SK-N-SH treated with all-trans-retinoic acid at 6 μM for 48 hours (cell line): ENCODE results near the gene PROCA1.
"Not testable (repeated sequence)": the region's sequence is repeated elsewhere in the genome, so short reads cannot be mapped to it uniquely, and the experiment has no call there.

Experiments
- ATAC-seq: fragments of 200-7000 bp; cut with Tn5 transposase; 3 replicates; pipeline ENCODE4 v1.9.1; 2020; ENCODE audit warnings: mild to moderate bottlenecking, moderate library complexity
- BACH2 ChIP-seq: fragments of 250-450 bp; sonication (Bioruptor Pico); IDR thresholded peaks from 2 replicates; pipeline ENCODE4 v1.9.0; 2021; ENCODE audit warnings: mild to moderate bottlenecking, borderline replicate concordance
- CSDC2 ChIP-seq: fragments of 250-450 bp; sonication (Bioruptor Pico); IDR thresholded peaks from 2 replicates; pipeline ENCODE4 v1.5.0; 2020; ENCODE audit warnings: mild to moderate bottlenecking, moderate library complexity
- ESRRG ChIP-seq: fragments of 250-450 bp; sonication (Bioruptor Pico); IDR thresholded peaks from 2 replicates; pipeline ENCODE4 v1.6.1; 2021; ENCODE audit warnings: mild to moderate bottlenecking
- GLIS3 ChIP-seq: fragments of 250-450 bp; sonication (Bioruptor Pico); IDR thresholded peaks from 2 replicates; pipeline ENCODE4 v1.5.0; 2020; ENCODE audit warnings: mild to moderate bottlenecking, moderate library complexity
- ISL1 ChIP-seq: fragments of 250-450 bp; sonication (Bioruptor Pico); IDR thresholded peaks from 2 replicates; pipeline ENCODE4 v2.1.2; 2022; ENCODE audit warnings: mild to moderate bottlenecking, moderate library complexity
- PPARA ChIP-seq: fragments of 250-450 bp; sonication (Bioruptor Pico); IDR thresholded peaks from 2 replicates; pipeline ENCODE4 v1.5.0; 2020; ENCODE audit warnings: mild to moderate bottlenecking, borderline replicate concordance
- RARB ChIP-seq: fragments of 250-450 bp; sonication (Bioruptor Pico); IDR thresholded peaks from 2 replicates; pipeline ENCODE4 v1.8.0; 2021; ENCODE audit warnings: mild to moderate bottlenecking, moderate library complexity
- TCF4 ChIP-seq: fragments of 250-450 bp; sonication (Bioruptor Pico); IDR thresholded peaks from 2 replicates; pipeline ENCODE4 v1.8.0; 2021; ENCODE audit warnings: mild to moderate bottlenecking, moderate library complexity, borderline replicate concordance
- TOX ChIP-seq: fragments of 250-450 bp; sonication (Bioruptor Pico); IDR thresholded peaks from 2 replicates; pipeline ENCODE4 v1.8.0; 2021; ENCODE audit warnings: mild to moderate bottlenecking, moderate library complexity, borderline replicate concordance
- ZC3H10 ChIP-seq: fragments of 250-450 bp; sonication (Bioruptor Pico); IDR thresholded peaks from 2 replicates; pipeline ENCODE4 v1.5.1; 2021; ENCODE audit warnings: mild to moderate bottlenecking, moderate library complexity
- ZNF565 ChIP-seq: fragments of 450-650 bp; formaldehyde crosslinking; conservative IDR thresholded peaks from 2 replicates; pipeline ENCODE4 v1.5.0; 2020; ENCODE audit warnings: low read depth, mild to moderate bottlenecking, moderate library complexity
- ZNF8 ChIP-seq: fragments of 450-650 bp; formaldehyde crosslinking; IDR thresholded peaks from 2 replicates; pipeline ENCODE4 v1.5.0; 2020; ENCODE audit warnings: mild to moderate bottlenecking, moderate library complexity
- TF ChIP-seq, protein P1 (sequence below): fragments of 250-450 bp; sonication (Bioruptor Pico); IDR thresholded peaks from 2 replicates; pipeline ENCODE4 v1.8.0; 2021; ENCODE audit warnings: low read depth, mild to moderate bottlenecking, moderate library complexity, borderline replicate concordance
- TF ChIP-seq, protein P2 (sequence below): fragments of 250-450 bp; sonication (Bioruptor Pico); IDR thresholded peaks from 2 replicates; pipeline ENCODE4 v1.5.0; 2020; ENCODE audit warnings: mild to moderate bottlenecking, moderate library complexity
- TF ChIP-seq, protein P3 (sequence below): fragments of 250-450 bp; sonication (Bioruptor Pico); IDR thresholded peaks from 2 replicates; pipeline ENCODE4 v1.8.0; 2020; ENCODE audit warnings: mild to moderate bottlenecking, moderate library complexity, borderline replicate concordance

PROCA1 gene

DNA sequence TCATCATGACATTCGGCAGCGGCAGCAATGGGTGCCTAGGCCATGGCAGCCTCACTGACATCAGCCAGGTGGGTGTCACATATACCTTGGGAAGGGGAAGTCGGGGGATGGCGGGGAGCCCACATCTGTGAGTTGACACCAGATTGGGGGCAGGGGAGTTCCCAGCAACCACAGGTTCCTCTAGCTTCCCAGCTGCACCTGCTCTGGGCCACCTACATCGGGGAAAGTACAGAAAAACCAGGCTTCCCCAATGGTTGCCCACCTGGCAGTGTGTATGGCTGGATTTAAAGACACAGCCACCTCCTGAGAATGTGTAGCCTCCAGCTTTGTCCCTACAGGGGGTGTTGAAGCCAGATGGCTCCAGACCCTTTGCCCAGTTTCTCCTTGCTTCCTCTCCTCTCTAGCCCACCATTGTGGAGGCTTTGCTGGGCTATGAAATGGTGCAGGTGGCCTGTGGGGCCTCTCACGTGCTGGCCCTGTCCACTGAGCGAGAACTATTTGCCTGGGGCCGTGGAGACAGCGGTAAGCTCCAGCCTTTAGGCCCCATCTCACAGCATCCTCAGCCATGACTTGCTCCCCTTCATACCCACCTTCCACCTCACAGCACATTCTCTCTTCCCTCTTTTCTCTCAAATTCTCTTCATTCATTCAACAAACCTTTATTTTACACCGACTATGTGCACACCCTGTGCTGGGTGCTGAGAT, 27.1 kb upstream of the PROCA1 start (continued):
- TF ChIP-seq, protein P1, sequence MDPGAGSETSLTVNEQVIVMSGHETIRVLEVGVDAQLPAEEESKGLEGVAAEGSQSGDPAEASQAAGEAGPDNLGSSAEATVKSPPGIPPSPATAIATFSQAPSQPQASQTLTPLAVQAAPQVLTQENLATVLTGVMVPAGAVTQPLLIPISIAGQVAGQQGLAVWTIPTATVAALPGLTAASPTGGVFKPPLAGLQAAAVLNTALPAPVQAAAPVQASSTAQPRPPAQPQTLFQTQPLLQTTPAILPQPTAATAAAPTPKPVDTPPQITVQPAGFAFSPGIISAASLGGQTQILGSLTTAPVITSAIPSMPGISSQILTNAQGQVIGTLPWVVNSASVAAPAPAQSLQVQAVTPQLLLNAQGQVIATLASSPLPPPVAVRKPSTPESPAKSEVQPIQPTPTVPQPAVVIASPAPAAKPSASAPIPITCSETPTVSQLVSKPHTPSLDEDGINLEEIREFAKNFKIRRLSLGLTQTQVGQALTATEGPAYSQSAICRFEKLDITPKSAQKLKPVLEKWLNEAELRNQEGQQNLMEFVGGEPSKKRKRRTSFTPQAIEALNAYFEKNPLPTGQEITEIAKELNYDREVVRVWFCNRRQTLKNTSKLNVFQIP (CRISPR knock-in tag), result no peak

DNA sequence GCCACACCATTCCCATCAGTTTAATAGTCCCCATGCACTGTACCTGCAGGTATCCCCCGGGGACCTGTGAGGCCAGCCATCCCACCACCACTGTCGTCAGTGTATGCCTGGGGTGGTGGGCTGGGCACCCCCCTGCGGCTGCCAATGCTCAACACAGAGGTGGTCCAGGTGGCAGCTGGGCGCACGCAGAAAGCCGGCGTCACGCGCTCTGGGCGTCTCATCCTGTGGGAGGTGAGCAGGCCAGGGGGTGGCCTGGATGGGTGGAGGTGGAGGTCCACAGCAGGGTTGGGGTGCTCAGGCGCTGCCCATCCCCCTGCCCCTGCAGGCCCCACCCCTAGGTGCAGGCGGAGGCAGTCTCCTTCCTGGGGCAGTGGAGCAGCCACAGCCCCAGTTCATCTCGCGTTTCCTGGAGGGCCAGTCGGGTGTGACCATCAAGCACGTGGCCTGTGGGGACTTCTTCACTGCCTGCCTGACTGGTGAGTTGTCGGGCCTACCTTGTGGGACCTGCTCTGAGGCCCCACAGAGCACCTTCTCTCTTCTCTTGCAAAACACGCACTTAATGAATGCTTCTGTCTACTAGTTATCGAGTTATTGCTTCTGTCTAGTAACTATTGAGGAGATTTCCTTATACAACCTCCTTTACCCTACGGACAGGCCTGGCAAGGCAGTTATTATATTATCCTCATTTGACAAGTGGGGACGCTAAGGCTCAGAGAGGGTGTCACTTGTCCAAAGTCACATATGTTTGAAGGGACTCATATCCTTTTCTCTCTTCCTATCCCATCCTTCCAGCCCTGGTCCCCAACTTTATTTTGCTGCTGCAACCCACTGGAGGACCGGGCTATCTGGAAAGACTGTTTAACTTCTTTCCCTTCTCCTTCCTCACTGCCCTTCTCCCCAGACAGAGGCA, 26.3 kb upstream of the PROCA1 start:
- TF ChIP-seq CSDC2 (CRISPR knock-in tag) (no peak), PPARA (CRISPR knock-in tag) (no peak), RARB (CRISPR knock-in tag) (no peak), ESRRG (CRISPR knock-in tag) (no peak), BACH2 (no peak), ZNF565 (no peak), ZNF8 (no peak), ISL1 (CRISPR knock-in tag) (no peak)
- TF ChIP-seq, protein P1 (CRISPR knock-in tag), result no peak
- TF ChIP-seq, protein P2, sequence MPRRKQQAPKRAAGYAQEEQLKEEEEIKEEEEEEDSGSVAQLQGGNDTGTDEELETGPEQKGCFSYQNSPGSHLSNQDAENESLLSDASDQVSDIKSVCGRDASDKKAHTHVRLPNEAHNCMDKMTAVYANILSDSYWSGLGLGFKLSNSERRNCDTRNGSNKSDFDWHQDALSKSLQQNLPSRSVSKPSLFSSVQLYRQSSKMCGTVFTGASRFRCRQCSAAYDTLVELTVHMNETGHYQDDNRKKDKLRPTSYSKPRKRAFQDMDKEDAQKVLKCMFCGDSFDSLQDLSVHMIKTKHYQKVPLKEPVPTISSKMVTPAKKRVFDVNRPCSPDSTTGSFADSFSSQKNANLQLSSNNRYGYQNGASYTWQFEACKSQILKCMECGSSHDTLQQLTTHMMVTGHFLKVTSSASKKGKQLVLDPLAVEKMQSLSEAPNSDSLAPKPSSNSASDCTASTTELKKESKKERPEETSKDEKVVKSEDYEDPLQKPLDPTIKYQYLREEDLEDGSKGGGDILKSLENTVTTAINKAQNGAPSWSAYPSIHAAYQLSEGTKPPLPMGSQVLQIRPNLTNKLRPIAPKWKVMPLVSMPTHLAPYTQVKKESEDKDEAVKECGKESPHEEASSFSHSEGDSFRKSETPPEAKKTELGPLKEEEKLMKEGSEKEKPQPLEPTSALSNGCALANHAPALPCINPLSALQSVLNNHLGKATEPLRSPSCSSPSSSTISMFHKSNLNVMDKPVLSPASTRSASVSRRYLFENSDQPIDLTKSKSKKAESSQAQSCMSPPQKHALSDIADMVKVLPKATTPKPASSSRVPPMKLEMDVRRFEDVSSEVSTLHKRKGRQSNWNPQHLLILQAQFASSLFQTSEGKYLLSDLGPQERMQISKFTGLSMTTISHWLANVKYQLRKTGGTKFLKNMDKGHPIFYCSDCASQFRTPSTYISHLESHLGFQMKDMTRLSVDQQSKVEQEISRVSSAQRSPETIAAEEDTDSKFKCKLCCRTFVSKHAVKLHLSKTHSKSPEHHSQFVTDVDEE, result no peak
- TF ChIP-seq, protein P3, sequence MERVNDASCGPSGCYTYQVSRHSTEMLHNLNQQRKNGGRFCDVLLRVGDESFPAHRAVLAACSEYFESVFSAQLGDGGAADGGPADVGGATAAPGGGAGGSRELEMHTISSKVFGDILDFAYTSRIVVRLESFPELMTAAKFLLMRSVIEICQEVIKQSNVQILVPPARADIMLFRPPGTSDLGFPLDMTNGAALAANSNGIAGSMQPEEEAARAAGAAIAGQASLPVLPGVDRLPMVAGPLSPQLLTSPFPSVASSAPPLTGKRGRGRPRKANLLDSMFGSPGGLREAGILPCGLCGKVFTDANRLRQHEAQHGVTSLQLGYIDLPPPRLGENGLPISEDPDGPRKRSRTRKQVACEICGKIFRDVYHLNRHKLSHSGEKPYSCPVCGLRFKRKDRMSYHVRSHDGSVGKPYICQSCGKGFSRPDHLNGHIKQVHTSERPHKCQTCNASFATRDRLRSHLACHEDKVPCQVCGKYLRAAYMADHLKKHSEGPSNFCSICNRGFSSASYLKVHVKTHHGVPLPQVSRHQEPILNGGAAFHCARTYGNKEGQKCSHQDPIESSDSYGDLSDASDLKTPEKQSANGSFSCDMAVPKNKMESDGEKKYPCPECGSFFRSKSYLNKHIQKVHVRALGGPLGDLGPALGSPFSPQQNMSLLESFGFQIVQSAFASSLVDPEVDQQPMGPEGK (CRISPR knock-in tag), result no peak
- no peak for ATAC-seq

DNA sequence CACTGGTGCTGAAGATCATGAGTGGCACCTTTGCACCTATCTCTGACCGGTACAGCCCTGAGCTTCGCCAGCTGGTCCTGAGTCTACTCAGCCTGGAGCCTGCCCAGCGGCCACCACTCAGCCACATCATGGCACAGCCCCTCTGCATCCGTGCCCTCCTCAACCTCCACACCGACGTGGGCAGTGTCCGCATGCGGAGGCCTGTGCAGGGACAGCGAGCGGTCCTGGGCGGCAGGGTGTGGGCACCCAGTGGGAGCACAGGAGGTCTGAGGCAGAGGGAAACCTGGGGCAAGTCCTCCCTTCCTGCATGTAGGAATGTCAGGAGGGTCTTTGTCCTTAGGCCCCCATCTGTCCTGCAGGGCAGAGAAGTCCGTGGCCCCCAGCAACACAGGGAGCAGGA, 25.6 kb upstream of the PROCA1 start:
- no peak for TF ChIP-seq TOX (CRISPR knock-in tag)
- ATAC-seq, result no peak

DNA sequence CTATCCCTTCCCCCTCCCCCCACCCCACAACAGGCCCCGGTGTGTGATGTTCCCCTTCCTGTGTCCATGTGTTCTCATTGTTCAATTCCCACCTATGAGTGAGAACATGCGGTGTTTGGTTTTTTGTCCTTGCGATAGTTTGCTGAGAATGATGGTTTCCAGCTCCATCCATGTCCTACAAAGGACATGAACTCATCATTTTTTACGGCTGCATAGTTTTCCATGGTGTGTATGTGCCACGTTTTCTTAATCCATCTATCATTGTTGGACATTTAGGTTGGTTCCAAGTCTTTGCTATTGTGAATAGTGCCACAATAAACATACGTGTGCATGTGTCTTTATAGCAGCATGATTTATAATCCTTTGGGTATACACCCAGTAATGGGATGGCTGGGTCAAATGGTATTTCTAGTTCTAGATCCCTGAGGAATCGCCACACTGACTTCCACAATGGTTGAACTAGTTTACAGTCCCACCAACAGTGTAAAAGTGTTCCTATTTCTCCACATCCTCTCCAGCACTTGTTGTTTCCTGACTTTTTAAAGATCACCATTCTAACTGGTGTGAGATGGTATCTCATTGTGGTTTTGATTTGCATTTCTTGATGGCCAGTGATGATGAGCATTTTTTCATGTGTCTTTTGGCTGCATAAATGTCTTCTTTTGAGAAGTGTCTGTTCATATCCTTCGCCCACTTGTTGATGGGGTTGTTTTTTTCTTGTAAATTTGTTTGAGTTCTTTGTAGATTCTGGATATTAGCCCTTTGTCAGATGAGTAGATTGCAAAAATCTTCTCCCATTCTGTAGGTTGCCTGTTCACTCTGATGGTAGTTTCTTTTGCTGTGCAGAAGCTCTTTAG, 24.5 kb upstream of the PROCA1 start:
- not testable (repeated sequence) for ATAC-seq

DNA sequence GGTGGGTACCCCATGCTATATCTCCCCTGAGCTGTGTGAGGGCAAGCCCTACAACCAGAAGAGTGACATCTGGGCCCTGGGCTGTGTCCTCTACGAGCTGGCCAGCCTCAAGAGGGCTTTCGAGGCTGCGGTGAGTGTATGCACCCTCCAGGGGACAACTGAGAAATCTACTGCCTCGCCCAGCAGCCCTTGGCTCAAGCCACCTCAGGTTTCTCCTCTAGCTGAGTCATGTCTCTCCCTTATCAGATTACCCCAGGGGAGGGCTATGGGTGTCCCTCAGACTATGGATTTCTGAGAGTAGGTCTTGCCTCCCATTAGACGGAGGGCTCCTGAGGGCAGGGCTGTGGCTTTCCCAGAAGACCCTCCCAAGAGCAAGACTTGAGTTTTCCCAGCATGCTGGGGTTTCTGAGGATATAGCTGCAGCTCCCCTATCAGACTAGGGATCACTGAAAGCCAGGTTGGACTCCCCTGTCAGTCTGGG, 23.6 kb upstream of the PROCA1 start:
- ATAC-seq, result peak; percentile 56; the same call in 1 of the 3 replicates
- TF ChIP-seq, protein P3 (CRISPR knock-in tag), result no peak
- no peak for TF ChIP-seq TCF4 (CRISPR knock-in tag)
- TF ChIP-seq, protein P1 (CRISPR knock-in tag), result no peak
- no peak for TF ChIP-seq ZC3H10 (CRISPR knock-in tag)
- TF ChIP-seq, protein P2, result no peak
- no peak for TF ChIP-seq GLIS3
